Spleen (tissue), 7 donors: ENCODE data around the gene PNMA8A.

Experiments used
- CTCF ChIP-seq, 11 experiments: fragments of 200-600 bp in 7 of 11; fragments of 450-650 bp in 4 of 11; sonication (generic) in 4 of 11; IDR thresholded peaks in 8 of 11; conservative IDR thresholded peaks in 3 of 11; 1 replicate in 7 of 11; 2 replicates in 4 of 11; pipeline versions ENCODE4 v1.4.0 to v1.8.0; 2016 to 2021; ENCODE audit warnings: antibody characterized with exemption in 11 of 11, inconsistent platforms in 4 of 11, mild to moderate bottlenecking in 1 of 11
- POLR2AphosphoS5 ChIP-seq, 3 donors: sonication (generic); formaldehyde crosslinking; IDR thresholded peaks; one replicate each; pipeline ENCODE4 v1.5.1; 2017; ENCODE audit warnings: antibody characterized with exemption in 3 of 3
- donor health status: DM: no; HTN: no; CAD: no; lungs with moderate emphysema.
- donor health status: DM: no; HTN: no; CAD: no.
- donor health status: DM: no; HTN: no; CAD: no.

GRCh38 chr19:46484656-46485055, 13.3 kb upstream of the PNMA8A start:
- TF ChIP-seq CTCF (IDR thresholded peaks at IDR 0.05 in 8 of 11, conservative IDR thresholded peaks at IDR 0.05 in 3 of 11) (no peak), POLR2AphosphoS5 (IDR thresholded peaks at IDR 0.05) (no peak)
